Mucosa of rectum (tissue), 2 donors: ENCODE data around the gene CHAF1A.

Source experiments
- H3K27ac ChIP-seq, 2 donors: one replicate each; pipeline ENCODE4 v1.7.0; 2013; ENCODE audit warnings: inconsistent platforms in 2 of 2, low read depth in 2 of 2, low read length in 2 of 2
- H3K27me3 ChIP-seq, 2 donors: one replicate each; pipeline ENCODE4 v1.7.0; 2013; ENCODE audit warnings: low read length in 2 of 2; ENCODE audit not compliant: control insufficient read depth in 2 of 2, insufficient read depth in 2 of 2
- H3K36me3 ChIP-seq, 2 donors: one replicate each; pipeline ENCODE4 v1.7.0; 2013; ENCODE audit warnings: low read length in 2 of 2; ENCODE audit not compliant: control insufficient read depth in 2 of 2, insufficient read depth in 2 of 2
- H3K4me1 ChIP-seq, 2 donors: one replicate each; pipeline ENCODE4 v1.7.0; 2013; ENCODE audit warnings: low read length in 2 of 2, mild to moderate bottlenecking in 1 of 2; ENCODE audit not compliant: control insufficient read depth in 2 of 2, insufficient read depth in 2 of 2
- H3K4me3 ChIP-seq, 2 donors: one replicate each; pipeline ENCODE4 v1.7.0; 2013; ENCODE audit warnings: low read length in 2 of 2
- H3K9ac ChIP-seq, 2 donors: one replicate each; pipeline ENCODE4 v1.7.0; 2013; ENCODE audit warnings: low read length in 2 of 2, low read depth in 1 of 2, mild to moderate bottlenecking in 1 of 2
- H3K9me3 ChIP-seq, 2 donors: one replicate each; pipeline ENCODE4 v1.7.0; 2013; ENCODE audit warnings: low read length in 2 of 2; ENCODE audit not compliant: control insufficient read depth in 2 of 2
- donor health status: healthy.
- donor health status: Normal muscosa, but diverticular disease.

CHAF1A gene

GRCh38 chr19:4474514-4475022, 72.1 kb downstream of the CHAF1A start:
- Histone ChIP-seq H3K27ac (no peak overlapping the region), H3K36me3 (peaks cover 7 to 17% of the 10 kb centered on the region in 2 donors), H3K9me3 (no peaks in the 10 kb centered on the region), H3K9ac (no peak overlapping the region), H3K27me3 (no peaks in the 10 kb centered on the region), H3K4me1 (peaks cover 4 to 13% of the 10 kb centered on the region in 2 donors), H3K4me3 (no peak overlapping the region)

GRCh38 chr19:4477034-4477801, 74.8 kb downstream of the CHAF1A start:
- Histone ChIP-seq H3K9ac (no peak overlapping the region), H3K9me3 (no peaks in the 10 kb centered on the region), H3K4me1 (peaks cover 4 to 13% of the 10 kb centered on the region in 2 donors), H3K27me3 (no peaks in the 10 kb centered on the region), H3K4me3 (no peak overlapping the region), H3K36me3 (peaks cover 7 to 17% of the 10 kb centered on the region in 2 donors), H3K27ac (no peak overlapping the region)

GRCh38 chr19:4482721-4483364, 80.4 kb downstream of the CHAF1A start:
- Histone ChIP-seq H3K4me3 (no peak overlapping the region), H3K9me3 (no peaks in the 10 kb centered on the region), H3K36me3 (peaks cover 0 to 11% of the 10 kb centered on the region in 2 donors), H3K27ac (no peak overlapping the region), H3K27me3 (no peaks in the 10 kb centered on the region), H3K4me1 (no peaks in the 10 kb centered on the region), H3K9ac (no peak overlapping the region)

GRCh38 chr19:4483385-4483784, 80.9 kb downstream of the CHAF1A start:
- Histone ChIP-seq H3K9ac (no peak overlapping the region), H3K4me3 (no peak overlapping the region), H3K27me3 (no peaks in the 10 kb centered on the region), H3K27ac (no peak overlapping the region), H3K4me1 (no peaks in the 10 kb centered on the region), H3K9me3 (no peaks in the 10 kb centered on the region), H3K36me3 (peaks cover 0 to 14% of the 10 kb centered on the region in 2 donors)

GRCh38 chr19:4487572-4487971, 85.1 kb downstream of the CHAF1A start:
- Histone ChIP-seq H3K4me1 (no peaks in the 10 kb centered on the region), H3K27me3 (no peaks in the 10 kb centered on the region), H3K9me3 (no peaks in the 10 kb centered on the region), H3K27ac (no peak overlapping the region), H3K9ac (no peak overlapping the region), H3K4me3 (no peak overlapping the region), H3K36me3 (peaks cover 18 to 28% of the 10 kb centered on the region in 2 donors)

GRCh38 chr19:4488496-4488895, 86.1 kb downstream of the CHAF1A start:
- Histone ChIP-seq H3K27me3 (no peaks in the 10 kb centered on the region), H3K9ac (no peak overlapping the region), H3K4me1 (no peaks in the 10 kb centered on the region), H3K4me3 (no peak overlapping the region), H3K9me3 (no peaks in the 10 kb centered on the region), H3K36me3 (peaks cover 22 to 24% of the 10 kb centered on the region in 2 donors), H3K27ac (no peak overlapping the region)

GRCh38 chr19:4491446-4491845, 89.0 kb downstream of the CHAF1A start:
- Histone ChIP-seq H3K9me3 (no peaks in the 10 kb centered on the region), H3K27ac (no peak overlapping the region), H3K36me3 (peaks cover 26 to 33% of the 10 kb centered on the region in 2 donors), H3K9ac (no peak overlapping the region), H3K4me3 (no peak overlapping the region), H3K4me1 (no peaks in the 10 kb centered on the region), H3K27me3 (no peaks in the 10 kb centered on the region)

- H3K27me3 ChIP-seq = no peaks in the 10 kb centered on the region
- H3K27ac ChIP-seq = no peak overlapping the region
- no peak overlapping the region for H3K4me3 ChIP-seq
- H3K9ac ChIP-seq = no peak overlapping the region
- H3K9me3 ChIP-seq = no peaks in the 10 kb centered on the region
- H3K4me1 ChIP-seq = no peaks in the 10 kb centered on the region
- H3K36me3 ChIP-seq = peaks cover 32 to 35% of the 10 kb centered on the region in 2 donors
These were observed 90.1 kb downstream of the CHAF1A start for GRCh38 chr19:4492337-4493103.
